Endodermal cell (in vitro differentiated cells): ENCODE results near the gene SLAMF1. TPM values are rescaled to one million over a fixed set of nuclear protein-coding genes. Genes with fewer than 3 reads are reported as not detected.
"Not testable (repeated sequence)": the region's sequence is repeated elsewhere in the genome, so short reads cannot be mapped to it uniquely, and the experiment has no call there.

ENCODE experiments used
- DNase-seq: peaks from one replicate; pipeline ENCODE4 v3.0.0-alpha.2; 2017
- H3K27ac ChIP-seq: 2 replicates; pipeline ENCODE4 v1.5.1; 2013; ENCODE audit warnings: mild to moderate bottlenecking, low read depth, low read length, moderate library complexity
- H3K27me3 ChIP-seq: 2 replicates; pipeline ENCODE4 v1.6.1; 2013; ENCODE audit warnings: mild to moderate bottlenecking, low read length, moderate library complexity; ENCODE audit not compliant: insufficient read depth, control insufficient read depth, poor library complexity, severe bottlenecking
- H3K36me3 ChIP-seq: 2 replicates; pipeline ENCODE4 v1.7.0; 2013; ENCODE audit warnings: mild to moderate bottlenecking, low read length, moderate library complexity; ENCODE audit not compliant: control insufficient read depth, insufficient read depth
- H3K4me1 ChIP-seq: one replicate; pipeline ENCODE4 v1.7.0; 2013; ENCODE audit warnings: low read length; ENCODE audit not compliant: control insufficient read depth, insufficient read depth
- H3K4me3 ChIP-seq: 2 replicates; pipeline ENCODE4 v1.5.1; 2013; ENCODE audit warnings: mild to moderate bottlenecking, low read length, moderate library complexity
- H3K9ac ChIP-seq: 2 replicates; pipeline ENCODE4 v1.6.1; 2013; ENCODE audit warnings: mild to moderate bottlenecking, low read length, moderate library complexity; ENCODE audit not compliant: poor library complexity, severe bottlenecking; ENCODE audit errors: extremely low read depth
- H3K9me3 ChIP-seq: 2 replicates; pipeline ENCODE4 v1.6.1; 2013; ENCODE audit warnings: mild to moderate bottlenecking, low read length, moderate library complexity; ENCODE audit not compliant: control insufficient read depth
- H3K27ac Mint-ChIP-seq: 2 replicates; pipeline ENCODE4 v1.8.0; 2020; ENCODE audit warnings: mixed read lengths
- H3K27me3 Mint-ChIP-seq: 2 replicates; pipeline ENCODE4 v1.8.0; 2021; ENCODE audit warnings: mild to moderate bottlenecking, mixed read lengths; ENCODE audit not compliant: insufficient read depth
- H3K36me3 Mint-ChIP-seq: 2 replicates; pipeline ENCODE4 v1.8.0; 2020; ENCODE audit warnings: low read depth, mixed read lengths
- H3K4me1 Mint-ChIP-seq: 2 replicates; pipeline ENCODE4 v1.8.0; 2020; ENCODE audit warnings: mixed read lengths
- H3K4me3 Mint-ChIP-seq: 2 replicates; pipeline ENCODE4 v1.8.0; 2020; ENCODE audit warnings: mild to moderate bottlenecking, moderate library complexity, mixed read lengths
- H3K9me3 Mint-ChIP-seq: 2 replicates; pipeline ENCODE4 v1.8.0; 2020; ENCODE audit warnings: mild to moderate bottlenecking, mixed read lengths
- WGBS, 2 experiments: methylation state at CpG; one replicate each; pipeline versions ENCODE4 v1.1.5 to v1.1.7; 2013; ENCODE audit warnings: missing lambda C conversion rate in 2 of 2, mixed read lengths in 1 of 2; ENCODE audit not compliant: insufficient coverage in 1 of 2, insufficient read length in 1 of 2; 5-methylcytosine and 5-hydroxymethylcytosine counted together
- total RNA-seq, 2 donors: library from RNA; stranded (reverse); fragmentation: NEBNext Ultra II Directional in 1 of 2; extraction: Animal tissue kit (Norgen Biotek cat#: 25700) in 1 of 2; gene quantifications; 2 replicates in 1 of 2; 3 replicates in 1 of 2; pipeline ENCODE4 v1.2.1, GENCODE V29; 2021
- TF ChIP-seq, protein P1 (sequence below): fragments of 200-600 bp; sonication (generic); conservative IDR thresholded peaks from 2 replicates; pipeline ENCODE4 v1.5.0; 2021; ENCODE audit warnings: antibody characterized with exemption, mild to moderate bottlenecking

Gene SLAMF1
- total RNA-seq, 2 donors from 2014 or later = not detected

DNA sequence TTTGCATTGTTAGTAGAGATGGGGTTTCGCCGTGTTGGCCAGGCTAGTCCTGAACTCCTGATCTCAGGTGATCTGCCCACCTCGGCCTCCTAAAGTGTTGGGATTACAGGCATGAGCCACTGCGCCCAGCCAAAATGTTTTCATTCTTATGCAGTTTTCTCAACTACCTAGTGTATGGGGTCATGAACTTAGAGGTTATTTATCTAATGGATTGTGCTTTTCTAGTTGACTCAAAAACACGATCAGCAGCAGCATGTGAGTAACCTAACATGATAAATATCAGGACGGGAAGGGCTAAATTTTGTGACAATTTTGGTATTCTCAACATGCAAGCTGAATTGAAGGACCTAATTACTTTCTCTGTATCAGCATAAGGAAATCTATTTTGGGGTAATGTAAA lies 58.4 kb downstream of the SLAMF1 start:
- peaks cover 19% of the 10 kb centered on the region for H3K9me3 ChIP-seq
- H3K9ac ChIP-seq = no peak overlapping the region
- 90 to 93% methylated on average over 5 to 6 of the region's 6 CpGs for WGBS, 2 experiments
- no peak overlapping the region for H3K27ac ChIP-seq
- H3K27me3 ChIP-seq = no peaks in the 10 kb centered on the region
- H3K36me3 ChIP-seq = no peaks in the 10 kb centered on the region
- H3K27ac Mint-ChIP-seq = no peak overlapping the region
- no peaks in the 10 kb centered on the region for H3K4me1 Mint-ChIP-seq
- peaks cover 2% of the 10 kb centered on the region for H3K36me3 Mint-ChIP-seq
- no peaks in the 10 kb centered on the region for H3K4me1 ChIP-seq
- TF ChIP-seq, protein P1, sequence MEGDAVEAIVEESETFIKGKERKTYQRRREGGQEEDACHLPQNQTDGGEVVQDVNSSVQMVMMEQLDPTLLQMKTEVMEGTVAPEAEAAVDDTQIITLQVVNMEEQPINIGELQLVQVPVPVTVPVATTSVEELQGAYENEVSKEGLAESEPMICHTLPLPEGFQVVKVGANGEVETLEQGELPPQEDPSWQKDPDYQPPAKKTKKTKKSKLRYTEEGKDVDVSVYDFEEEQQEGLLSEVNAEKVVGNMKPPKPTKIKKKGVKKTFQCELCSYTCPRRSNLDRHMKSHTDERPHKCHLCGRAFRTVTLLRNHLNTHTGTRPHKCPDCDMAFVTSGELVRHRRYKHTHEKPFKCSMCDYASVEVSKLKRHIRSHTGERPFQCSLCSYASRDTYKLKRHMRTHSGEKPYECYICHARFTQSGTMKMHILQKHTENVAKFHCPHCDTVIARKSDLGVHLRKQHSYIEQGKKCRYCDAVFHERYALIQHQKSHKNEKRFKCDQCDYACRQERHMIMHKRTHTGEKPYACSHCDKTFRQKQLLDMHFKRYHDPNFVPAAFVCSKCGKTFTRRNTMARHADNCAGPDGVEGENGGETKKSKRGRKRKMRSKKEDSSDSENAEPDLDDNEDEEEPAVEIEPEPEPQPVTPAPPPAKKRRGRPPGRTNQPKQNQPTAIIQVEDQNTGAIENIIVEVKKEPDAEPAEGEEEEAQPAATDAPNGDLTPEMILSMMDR = no peak
- no peak overlapping the region for H3K4me3 Mint-ChIP-seq
- no peak overlapping the region for H3K4me3 ChIP-seq
- peaks cover 2% of the 10 kb centered on the region for H3K27me3 Mint-ChIP-seq
- no peak for DNase-seq
- H3K9me3 Mint-ChIP-seq = peaks cover 20% of the 10 kb centered on the region

DNA sequence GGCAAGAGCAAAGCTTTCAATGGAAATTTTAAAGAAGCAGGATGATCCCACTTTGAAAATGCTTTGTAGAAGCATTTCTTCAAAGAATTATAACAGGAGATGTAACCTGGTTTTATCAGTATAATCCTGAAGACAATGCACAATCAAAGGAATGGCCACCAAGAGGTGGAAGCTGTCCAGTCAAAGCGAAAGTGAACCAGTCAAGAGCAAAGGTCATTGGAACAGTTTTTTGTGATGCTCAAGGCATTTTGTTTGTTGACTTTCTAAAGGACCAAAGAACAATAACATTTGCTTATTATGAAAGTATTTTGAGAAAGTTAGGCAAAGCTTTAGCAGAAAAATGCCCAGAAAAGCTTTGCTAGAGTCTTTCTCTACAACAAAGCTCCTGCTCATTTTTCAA lies 62.1 kb downstream of the SLAMF1 start:
- Mint-ChIP-seq H3K27ac (no peak overlapping the region), H3K4me3 (no peak overlapping the region), H3K4me1 (no peaks in the 10 kb centered on the region), H3K36me3 (no peaks in the 10 kb centered on the region), H3K9me3 (peaks cover 15% of the 10 kb centered on the region), H3K27me3 (no peaks in the 10 kb centered on the region)
- H3K27ac ChIP-seq = no peak overlapping the region
- no peak overlapping the region for H3K4me3 ChIP-seq
- no peaks in the 10 kb centered on the region for H3K4me1 ChIP-seq
- no peak for DNase-seq
- H3K9ac ChIP-seq = no peak overlapping the region
- H3K9me3 ChIP-seq = peaks cover 7% of the 10 kb centered on the region
- no peaks in the 10 kb centered on the region for H3K36me3 ChIP-seq
- TF ChIP-seq, protein P1 = no peak
- no peaks in the 10 kb centered on the region for H3K27me3 ChIP-seq
- 97 to 100% methylated on average over 1 of the region's 1 CpG for WGBS, 2 experiments

DNA sequence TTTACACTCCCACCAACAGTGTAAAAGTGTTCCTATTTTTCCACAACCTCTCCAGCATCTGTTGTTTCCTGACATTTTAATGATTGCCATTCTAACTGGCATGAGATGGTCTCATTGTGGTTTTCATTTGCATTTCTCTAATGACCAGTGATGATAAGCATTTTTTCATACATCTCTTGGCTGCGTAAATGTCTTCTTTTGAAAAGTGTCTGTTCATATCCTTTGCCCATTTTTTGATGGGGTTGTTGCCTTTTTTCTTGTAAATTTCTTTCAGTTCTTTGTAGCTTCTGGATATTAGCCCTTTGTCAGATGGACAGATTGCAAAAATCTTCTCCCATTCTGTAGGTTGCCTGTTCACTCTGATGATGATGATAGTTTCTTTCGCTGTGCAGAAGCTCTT lies 63.9 kb downstream of the SLAMF1 start:
- H3K4me1 ChIP-seq, H3K27me3 Mint-ChIP-seq, H3K27me3 ChIP-seq, H3K4me3 ChIP-seq, H3K27ac Mint-ChIP-seq, H3K27ac ChIP-seq, H3K9ac ChIP-seq, H3K36me3 ChIP-seq, H3K9me3 ChIP-seq, H3K4me3 Mint-ChIP-seq, DNase-seq, H3K4me1 Mint-ChIP-seq, H3K36me3 Mint-ChIP-seq: not testable (repeated sequence)
- 94 to 96% methylated on average over 2 of the region's 2 CpGs for WGBS, 2 experiments
- peaks cover 15% of the 10 kb centered on the region for H3K9me3 Mint-ChIP-seq

DNA sequence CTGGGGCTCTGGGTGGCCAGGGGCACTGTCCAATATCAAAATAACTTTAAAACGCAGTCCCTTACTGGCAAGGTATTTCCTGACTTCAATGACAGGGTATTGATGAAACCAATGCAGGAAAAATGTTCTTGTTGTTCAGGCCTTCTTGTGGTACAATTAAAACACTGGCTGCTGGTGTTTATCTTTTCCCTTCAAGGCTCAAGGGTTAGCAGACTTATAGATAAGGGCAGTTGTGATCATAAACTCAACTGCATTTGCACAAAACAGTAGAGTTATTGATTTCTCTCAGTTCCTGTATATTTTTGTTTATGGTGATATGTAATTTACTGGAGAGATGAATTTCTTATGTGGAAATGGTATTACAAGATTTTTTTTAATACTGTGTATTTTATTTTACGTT lies 64.9 kb downstream of the SLAMF1 start:
- no peak overlapping the region for H3K9ac ChIP-seq
- peaks cover 15% of the 10 kb centered on the region for H3K9me3 Mint-ChIP-seq
- H3K4me1 Mint-ChIP-seq = no peaks in the 10 kb centered on the region
- no peaks in the 10 kb centered on the region for H3K27me3 Mint-ChIP-seq
- H3K9me3 ChIP-seq = peaks cover 7% of the 10 kb centered on the region
- H3K27ac ChIP-seq = no peak overlapping the region
- H3K4me3 ChIP-seq = no peak overlapping the region
- H3K36me3 Mint-ChIP-seq = no peaks in the 10 kb centered on the region
- H3K27me3 ChIP-seq = no peaks in the 10 kb centered on the region
- H3K27ac Mint-ChIP-seq = no peak overlapping the region
- 100% methylated on average over 1 of the region's 2 CpGs for WGBS, 2 experiments
- no peaks in the 10 kb centered on the region for H3K4me1 ChIP-seq
- TF ChIP-seq, protein P1 = no peak
- no peak overlapping the region for H3K4me3 Mint-ChIP-seq
- no peaks in the 10 kb centered on the region for H3K36me3 ChIP-seq
- DNase-seq = no peak
